HCT116 (cell line): ENCODE data around the gene USP15. TPM values are rescaled to one million over a fixed set of nuclear protein-coding genes. Genes with fewer than 3 reads are reported as not detected.

Source experiments
- ATAC-seq: fragments of 200-7000 bp; cut with Tn5 transposase; 2 replicates; pipeline ENCODE4 v1.9.1; 2020; ENCODE audit warnings: mild to moderate bottlenecking, moderate library complexity
- BruUV-seq: library from RNA; stranded (reverse); fragments of 400-500 nt; replicated peaks from 2 replicates; lab custom pipeline; 2021; lab: Mats Ljungman, UMichigan
- CTCF ChIA-PET: fragments of 300-600 bp; sonication (Branson Sonifier 250); formaldehyde crosslinking; loops from one replicate; lab custom pipeline; 2021; ENCODE audit warnings: antibody characterized with exemption; lab: Charles Lee
- POLR2A ChIA-PET: fragments of 300-600, 350-600 bp; sonication (Branson Sonifier 250); formaldehyde crosslinking; loops from one replicate; lab custom pipeline; 2021; ENCODE audit warnings: antibody characterized with exemption; lab: Charles Lee
- RAD21 ChIA-PET, 2 experiments: fragments of 300-600 bp; sonication (Branson Sonifier 250); formaldehyde crosslinking; loops; one replicate each; lab custom pipeline; 2023; ENCODE audit warnings: low total read pairs in 2 of 2; ENCODE audit not compliant: uncharacterized antibody in 2 of 2, unreplicated experiment in 2 of 2, low non-redundant PET in 1 of 2; lab: Charles Lee
- DNase-seq: peaks from one replicate; pipeline ENCODE4 v3.0.0-alpha.2; 2010; ENCODE audit warnings: low read depth, low spot score
- H2AFZ ChIP-seq: fragments of 200-600 bp; shearing (Covaris generic), sonication (generic); 2 replicates; pipeline ENCODE4 v1.6.1; 2017; ENCODE audit warnings: low read depth, mixed run types, mixed read lengths, antibody characterized with exemption, low read length; ENCODE audit not compliant: poor library complexity, severe bottlenecking
- H3K27ac ChIP-seq: 2 replicates; pipeline ENCODE4 v1.5.1; 2012; ENCODE audit warnings: low read depth, low read length
- H3K27me3 ChIP-seq: fragments of 200-600 bp; sonication (generic); 2 replicates; pipeline ENCODE4 v1.6.1; 2016; ENCODE audit warnings: mixed run types, low read length, mixed read lengths; ENCODE audit not compliant: insufficient read depth
- H3K36me3 ChIP-seq, 2 experiments: fragments of 200-500 bp in 1 of 2; fragments of 200-600 bp in 1 of 2; sonication (Bioruptor generic) in 1 of 2; sonication (generic) in 1 of 2; 2 replicates each; pipeline versions ENCODE4 v1.5.1 to v1.6.1; 2014 to 2016; ENCODE audit warnings: low read length in 2 of 2, inconsistent platforms in 1 of 2, mixed read lengths in 1 of 2, mixed run types in 1 of 2; ENCODE audit not compliant: insufficient read depth in 2 of 2, control insufficient read depth in 1 of 2
- H3K4me1 ChIP-seq, 2 experiments: fragments of 200-600 bp in 1 of 2; sonication (generic) in 1 of 2; 2 replicates each; pipeline versions ENCODE4 v1.5.1 to v1.6.1; 2012 to 2017; ENCODE audit warnings: low read length in 2 of 2, inconsistent platforms in 1 of 2, mild to moderate bottlenecking in 1 of 2, mixed read lengths in 1 of 2, mixed run types in 1 of 2, moderate library complexity in 1 of 2; ENCODE audit not compliant: insufficient read depth in 2 of 2, control insufficient read depth in 1 of 2
- H3K4me2 ChIP-seq: fragments of 200-600 bp; sonication (generic); 2 replicates; pipeline ENCODE4 v1.6.1; 2017; ENCODE audit warnings: mixed run types, low read length, mixed read lengths
- H3K4me3 ChIP-seq, 2 experiments: fragments of 200-600 bp in 1 of 2; sonication (generic) in 1 of 2; replicated peaks in 1 of 2; 2 replicates each; pipeline ENCODE4 v1.5.1; 2011 to 2016; ENCODE audit warnings: low read length in 2 of 2, control low read depth in 1 of 2, low read depth in 1 of 2, mild to moderate bottlenecking in 1 of 2, mixed read lengths in 1 of 2, mixed run types in 1 of 2
- H3K79me2 ChIP-seq: fragments of 200-600 bp; sonication (generic); 2 replicates; pipeline ENCODE4 v1.6.1; 2017; ENCODE audit warnings: mild to moderate bottlenecking, mixed run types, low read length, moderate library complexity, mixed read lengths; ENCODE audit not compliant: insufficient read depth
- H3K9ac ChIP-seq: fragments of 200-600 bp; sonication (generic); 2 replicates; pipeline ENCODE4 v1.6.1; 2016; ENCODE audit warnings: low read length, mixed read lengths
- H3K9me2 ChIP-seq: fragments of 200-600 bp; sonication (generic), shearing (Covaris generic); 2 replicates; pipeline ENCODE4 v1.6.1; 2017; ENCODE audit warnings: mixed run types, mild to moderate bottlenecking, moderate library complexity; ENCODE audit not compliant: insufficient read depth
- H3K9me3 ChIP-seq, 2 experiments: fragments of 200-500 bp in 1 of 2; fragments of 200-600 bp in 1 of 2; sonication (Bioruptor generic) in 1 of 2; sonication (generic) in 1 of 2; 2 replicates each; pipeline ENCODE4 v1.6.1; 2014 to 2017; ENCODE audit warnings: low read length in 2 of 2, mixed read lengths in 2 of 2, inconsistent platforms in 1 of 2, low read depth in 1 of 2, mild to moderate bottlenecking in 1 of 2, mixed run types in 1 of 2, moderate library complexity in 1 of 2; ENCODE audit not compliant: control insufficient read depth in 1 of 2, insufficient read depth in 1 of 2
- H4K20me1 ChIP-seq: fragments of 200-600 bp; sonication (generic), shearing (Covaris generic); 2 replicates; pipeline ENCODE4 v1.6.1; 2017; ENCODE audit warnings: mixed run types, mild to moderate bottlenecking, moderate library complexity; ENCODE audit not compliant: insufficient read depth
- CTCF ChIP-seq, 3 experiments: fragments of 200-600 bp in 1 of 3; sonication (generic) in 1 of 3; IDR thresholded peaks in 2 of 3; conservative IDR thresholded peaks in 1 of 3; 2 replicates each; pipeline ENCODE4 v1.5.1; 2012 to 2017; ENCODE audit warnings: low read depth in 2 of 3, low read length in 2 of 3, antibody characterized with exemption in 1 of 3, borderline replicate concordance in 1 of 3, control low read depth in 1 of 3, mild to moderate bottlenecking in 1 of 3, mixed read lengths in 1 of 3, mixed run types in 1 of 3, moderate library complexity in 1 of 3; ENCODE audit not compliant: insufficient read depth in 1 of 3
- EGR1 ChIP-seq: IDR thresholded peaks from 2 replicates; pipeline ENCODE4 v1.6.1; 2012; ENCODE audit warnings: low read depth
- ELF1 ChIP-seq: IDR thresholded peaks from 2 replicates; pipeline ENCODE4 v1.6.1; 2012; ENCODE audit warnings: low read depth, borderline replicate concordance
- EZH2 ChIP-seq: fragments of 200-600 bp; sonication (generic); IDR thresholded peaks from 2 replicates; pipeline ENCODE4 v1.6.1; 2017; ENCODE audit warnings: antibody characterized with exemption, mixed run types
- EZH2phosphoT487 ChIP-seq: fragments of 200-600 bp; IDR thresholded peaks from 2 replicates; pipeline ENCODE4 v1.6.1; 2018; ENCODE audit warnings: antibody characterized with exemption, borderline replicate concordance
- FOSL1 ChIP-seq: IDR thresholded peaks from 2 replicates; pipeline ENCODE4 v1.6.1; 2012; ENCODE audit warnings: low read depth
- POLR2A ChIP-seq: IDR thresholded peaks from 2 replicates; pipeline ENCODE4 v1.7.0; 2011; ENCODE audit warnings: borderline replicate concordance; ENCODE audit not compliant: insufficient read depth, insufficient read length; ENCODE audit errors: extremely low read depth
- POLR2AphosphoS5 ChIP-seq: IDR thresholded peaks from 2 replicates; pipeline ENCODE4 v1.6.1; 2011; ENCODE audit warnings: mild to moderate bottlenecking, low read depth, low read length, moderate library complexity
- SIN3A ChIP-seq: IDR thresholded peaks from 2 replicates; pipeline ENCODE4 v1.6.1; 2012; ENCODE audit warnings: low read depth
- SRF ChIP-seq: IDR thresholded peaks from 2 replicates; pipeline ENCODE4 v1.6.1; 2012; ENCODE audit warnings: low read depth
- TCF7L2 ChIP-seq: IDR thresholded peaks from 2 replicates; pipeline ENCODE4 v1.7.0; 2011; ENCODE audit warnings: borderline replicate concordance, inconsistent platforms; ENCODE audit not compliant: insufficient read depth, insufficient read length; ENCODE audit errors: extremely low read depth
- YY1 ChIP-seq: IDR thresholded peaks from 2 replicates; pipeline ENCODE4 v1.6.1; 2011; ENCODE audit warnings: low read length, low read depth, moderate library complexity, mild to moderate bottlenecking; ENCODE audit not compliant: insufficient replicate concordance; ENCODE audit errors: extremely low read depth
- ZBTB33 ChIP-seq: IDR thresholded peaks from 2 replicates; pipeline ENCODE4 v1.6.1; 2011; ENCODE audit warnings: mild to moderate bottlenecking, low read length, moderate library complexity; ENCODE audit not compliant: insufficient replicate concordance; ENCODE audit errors: extremely low read depth
- ZFX ChIP-seq: fragments of 450-650 bp; IDR thresholded peaks from 2 replicates; pipeline ENCODE4 v1.6.1; 2017
- ZNF274 ChIP-seq: fragments of 200-500 bp; sonication (Bioruptor generic); IDR thresholded peaks from 2 replicates; pipeline ENCODE4 v1.6.1; 2014; ENCODE audit warnings: mild to moderate bottlenecking, low read depth, low read length, inconsistent platforms
- intact Hi-C: fragments of 100-400 bp; cut with micrococcal nuclease; formaldehyde crosslinking; loops from 2 replicates; pipeline ENCODE4 v1.10.0; 2022
- total RNA-seq: library from RNA; stranded (reverse); gene quantifications from one replicate; pipeline ENCODE4 v1.2.1, GENCODE V29; 2021; ENCODE audit not compliant: unreplicated experiment
- TF ChIP-seq, protein P1 (sequence below): IDR thresholded peaks from 2 replicates; pipeline ENCODE4 v1.6.1; 2012
- TF ChIP-seq, protein P2 (sequence below): IDR thresholded peaks from 2 replicates; pipeline ENCODE4 v1.6.1; 2012; ENCODE audit warnings: low read depth

USP15 gene
- total RNA-seq, 1 experiment from 2014 or later, result 49.5 TPM

DNA sequence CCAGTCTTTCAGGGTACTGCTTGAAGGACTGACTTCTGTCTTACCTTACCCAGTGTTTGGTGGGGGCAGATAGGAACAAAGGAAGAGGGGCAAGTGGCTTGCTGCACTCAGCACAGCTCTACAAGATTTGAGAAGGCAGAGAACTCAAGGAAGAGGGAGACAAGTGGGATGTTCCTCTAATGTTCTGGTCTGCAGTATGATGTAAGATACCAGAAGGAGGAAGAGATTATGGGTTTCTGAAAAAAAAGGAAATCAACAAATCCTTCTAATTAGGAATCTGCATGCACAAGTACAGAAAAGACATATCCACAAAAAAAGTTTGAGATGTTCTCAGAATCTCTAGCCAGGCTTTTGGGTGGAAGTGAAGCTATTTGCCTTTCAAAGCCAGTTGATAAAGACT is 37.1 kb downstream of the USP15 start:
- peaks cover 61% of the 10 kb centered on the region for H3K79me2 ChIP-seq
- POLR2A ChIA-PET, result no interaction called here
- BruUV-seq, result no TSS peak
- H3K27ac ChIP-seq, result no peak overlapping the region
- H4K20me1 ChIP-seq, result no peaks in the 10 kb centered on the region
- H3K36me3 ChIP-seq, result peaks cover 0 to 2% of the 10 kb centered on the region in 2 experiments; a peak in 2 of 4 replicates
- no peak overlapping the region for H3K4me2 ChIP-seq
- H3K27me3 ChIP-seq, result no peaks in the 10 kb centered on the region
- TF ChIP-seq FOSL1 (no peak), POLR2AphosphoS5 (no peak), ZNF274 (no peak), SIN3A (no peak), YY1 (no peak), ZBTB33 (no peak), ZFX (no peak), TCF7L2 (no peak), CTCF (IDR thresholded peaks at IDR 0.05 in 2 of 3, conservative IDR thresholded peaks at IDR 0.05 in 1 of 3; ENCODE audit: borderline replicate concordance in 1 of 3, insufficient read depth in 1 of 3, low read depth in 2 of 3, low read length in 2 of 3) (no peak), EZH2 (no peak), EZH2phosphoT487 (no peak), POLR2A (no peak), ELF1 (no peak), EGR1 (no peak), SRF (no peak)
- TF ChIP-seq, protein P1, sequence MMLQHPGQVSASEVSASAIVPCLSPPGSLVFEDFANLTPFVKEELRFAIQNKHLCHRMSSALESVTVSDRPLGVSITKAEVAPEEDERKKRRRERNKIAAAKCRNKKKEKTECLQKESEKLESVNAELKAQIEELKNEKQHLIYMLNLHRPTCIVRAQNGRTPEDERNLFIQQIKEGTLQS, result no peak
- TF ChIP-seq, protein P2, sequence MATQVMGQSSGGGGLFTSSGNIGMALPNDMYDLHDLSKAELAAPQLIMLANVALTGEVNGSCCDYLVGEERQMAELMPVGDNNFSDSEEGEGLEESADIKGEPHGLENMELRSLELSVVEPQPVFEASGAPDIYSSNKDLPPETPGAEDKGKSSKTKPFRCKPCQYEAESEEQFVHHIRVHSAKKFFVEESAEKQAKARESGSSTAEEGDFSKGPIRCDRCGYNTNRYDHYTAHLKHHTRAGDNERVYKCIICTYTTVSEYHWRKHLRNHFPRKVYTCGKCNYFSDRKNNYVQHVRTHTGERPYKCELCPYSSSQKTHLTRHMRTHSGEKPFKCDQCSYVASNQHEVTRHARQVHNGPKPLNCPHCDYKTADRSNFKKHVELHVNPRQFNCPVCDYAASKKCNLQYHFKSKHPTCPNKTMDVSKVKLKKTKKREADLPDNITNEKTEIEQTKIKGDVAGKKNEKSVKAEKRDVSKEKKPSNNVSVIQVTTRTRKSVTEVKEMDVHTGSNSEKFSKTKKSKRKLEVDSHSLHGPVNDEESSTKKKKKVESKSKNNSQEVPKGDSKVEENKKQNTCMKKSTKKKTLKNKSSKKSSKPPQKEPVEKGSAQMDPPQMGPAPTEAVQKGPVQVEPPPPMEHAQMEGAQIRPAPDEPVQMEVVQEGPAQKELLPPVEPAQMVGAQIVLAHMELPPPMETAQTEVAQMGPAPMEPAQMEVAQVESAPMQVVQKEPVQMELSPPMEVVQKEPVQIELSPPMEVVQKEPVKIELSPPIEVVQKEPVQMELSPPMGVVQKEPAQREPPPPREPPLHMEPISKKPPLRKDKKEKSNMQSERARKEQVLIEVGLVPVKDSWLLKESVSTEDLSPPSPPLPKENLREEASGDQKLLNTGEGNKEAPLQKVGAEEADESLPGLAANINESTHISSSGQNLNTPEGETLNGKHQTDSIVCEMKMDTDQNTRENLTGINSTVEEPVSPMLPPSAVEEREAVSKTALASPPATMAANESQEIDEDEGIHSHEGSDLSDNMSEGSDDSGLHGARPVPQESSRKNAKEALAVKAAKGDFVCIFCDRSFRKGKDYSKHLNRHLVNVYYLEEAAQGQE, result no peak
- TF ChIP-seq, all 23 proteins: peak for 0
- Histone ChIP-seq H3K4me1 (peaks cover 0 to 3% of the 10 kb centered on the region in 2 experiments; a peak in 2 of 4 replicates), H3K9ac (no peak overlapping the region), H3K9me2 (no peaks in the 10 kb centered on the region), H2AFZ (no peak overlapping the region), H3K9me3 (no peaks in the 10 kb centered on the region), H3K4me3 (no peak overlapping the region)
- DNase-seq, result no peak
- intact Hi-C loops, result no loop called here
- ChIA-PET RAD21 (no interaction called here), CTCF (no interaction called here)
- no peak for ATAC-seq
